ENCODE results near the gene C1orf21.

The C1orf21 gene

DNA sequence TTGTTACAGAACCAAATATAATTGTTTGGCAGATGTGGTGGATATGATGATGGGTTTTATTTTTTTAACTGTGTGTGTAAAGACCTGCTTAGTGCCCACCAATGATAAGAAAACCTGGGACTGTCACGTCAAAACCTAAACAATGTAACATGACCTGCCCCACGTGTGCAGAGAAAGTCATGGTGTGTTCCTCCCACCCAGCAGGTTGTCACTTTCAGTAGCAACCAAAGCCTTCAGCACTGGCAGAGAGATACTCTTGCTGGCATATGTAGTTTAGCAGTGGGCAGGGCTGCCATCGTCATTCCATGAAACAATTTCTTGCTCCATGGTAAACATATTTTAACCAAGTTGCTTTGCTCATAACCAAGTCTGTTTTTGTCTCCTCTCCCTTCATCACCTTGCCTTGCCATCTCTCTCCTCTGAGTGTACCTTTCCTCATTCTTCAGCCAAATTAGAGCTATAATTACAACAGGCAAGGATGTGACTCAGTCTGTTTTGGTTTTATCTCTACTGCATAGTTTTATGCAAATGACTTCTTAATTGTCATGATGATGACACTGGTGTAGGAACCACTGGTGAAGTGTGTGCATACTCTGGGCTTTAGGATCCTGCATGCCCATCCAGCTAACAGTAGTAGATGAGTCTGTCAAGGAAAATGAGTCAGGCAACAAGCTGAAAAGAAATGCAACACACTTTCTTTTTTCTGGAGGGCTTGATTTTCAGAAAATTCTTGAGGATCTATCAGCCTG, 217.5 kb downstream of the C1orf21 start:
- Histone ChIP-seq H3K79me2 (no peaks in the 10 kb centered on the region), H3K36me3 (ENCODE audit: control insufficient read depth, insufficient read depth, low read length) (no peaks in the 10 kb centered on the region), H3K4me3 (ENCODE audit: low read depth, low read length) (no peak overlapping the region), H3K9ac (no peak overlapping the region), H3K9me3 (ENCODE audit: control insufficient read depth, low read length) (no peaks in the 10 kb centered on the region), H3K4me1 (no peaks in the 10 kb centered on the region), H3K27ac (no peak overlapping the region), H3K4me2 (ENCODE audit: low read length) (no peak overlapping the region), H3K27me3 (ENCODE audit: control insufficient read depth, insufficient read depth, low read length) (no peaks in the 10 kb centered on the region), H2AFZ (no peak overlapping the region)
- TF ChIP-seq, protein P1, sequence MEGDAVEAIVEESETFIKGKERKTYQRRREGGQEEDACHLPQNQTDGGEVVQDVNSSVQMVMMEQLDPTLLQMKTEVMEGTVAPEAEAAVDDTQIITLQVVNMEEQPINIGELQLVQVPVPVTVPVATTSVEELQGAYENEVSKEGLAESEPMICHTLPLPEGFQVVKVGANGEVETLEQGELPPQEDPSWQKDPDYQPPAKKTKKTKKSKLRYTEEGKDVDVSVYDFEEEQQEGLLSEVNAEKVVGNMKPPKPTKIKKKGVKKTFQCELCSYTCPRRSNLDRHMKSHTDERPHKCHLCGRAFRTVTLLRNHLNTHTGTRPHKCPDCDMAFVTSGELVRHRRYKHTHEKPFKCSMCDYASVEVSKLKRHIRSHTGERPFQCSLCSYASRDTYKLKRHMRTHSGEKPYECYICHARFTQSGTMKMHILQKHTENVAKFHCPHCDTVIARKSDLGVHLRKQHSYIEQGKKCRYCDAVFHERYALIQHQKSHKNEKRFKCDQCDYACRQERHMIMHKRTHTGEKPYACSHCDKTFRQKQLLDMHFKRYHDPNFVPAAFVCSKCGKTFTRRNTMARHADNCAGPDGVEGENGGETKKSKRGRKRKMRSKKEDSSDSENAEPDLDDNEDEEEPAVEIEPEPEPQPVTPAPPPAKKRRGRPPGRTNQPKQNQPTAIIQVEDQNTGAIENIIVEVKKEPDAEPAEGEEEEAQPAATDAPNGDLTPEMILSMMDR (IDR thresholded peaks at IDR 0.05), result no peak

DNA sequence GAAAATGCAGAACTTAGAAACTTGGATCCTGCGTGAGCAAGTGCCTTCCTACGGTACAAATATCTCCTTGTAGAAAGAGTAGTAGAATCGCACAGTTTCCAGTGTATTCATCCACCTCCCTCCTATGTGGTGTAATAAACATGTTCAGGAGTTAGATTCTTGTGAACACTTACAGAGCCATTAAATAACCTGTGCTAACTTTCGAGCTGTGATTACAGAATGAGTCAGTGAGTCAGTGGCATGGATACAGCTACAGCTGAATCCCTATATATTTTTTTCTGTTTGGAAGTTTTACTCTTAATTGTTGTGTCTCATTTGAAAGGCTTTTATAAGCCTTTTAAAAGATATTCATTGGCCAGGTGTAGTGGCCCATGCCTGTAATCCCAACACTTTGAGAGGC, 219.1 kb downstream of the C1orf21 start:
- TF ChIP-seq, protein P1 (IDR thresholded peaks at IDR 0.05), result no peak
- Histone ChIP-seq H2AFZ (no peak overlapping the region), H3K9ac (no peak overlapping the region), H3K9me3 (ENCODE audit: control insufficient read depth, low read length) (no peaks in the 10 kb centered on the region), H3K27me3 (ENCODE audit: control insufficient read depth, insufficient read depth, low read length) (no peaks in the 10 kb centered on the region), H3K4me2 (ENCODE audit: low read length) (no peak overlapping the region), H3K36me3 (ENCODE audit: control insufficient read depth, insufficient read depth, low read length) (no peaks in the 10 kb centered on the region), H3K4me1 (no peaks in the 10 kb centered on the region), H3K27ac (no peak overlapping the region), H3K79me2 (no peaks in the 10 kb centered on the region), H3K4me3 (ENCODE audit: low read depth, low read length) (no peak overlapping the region)

DNA sequence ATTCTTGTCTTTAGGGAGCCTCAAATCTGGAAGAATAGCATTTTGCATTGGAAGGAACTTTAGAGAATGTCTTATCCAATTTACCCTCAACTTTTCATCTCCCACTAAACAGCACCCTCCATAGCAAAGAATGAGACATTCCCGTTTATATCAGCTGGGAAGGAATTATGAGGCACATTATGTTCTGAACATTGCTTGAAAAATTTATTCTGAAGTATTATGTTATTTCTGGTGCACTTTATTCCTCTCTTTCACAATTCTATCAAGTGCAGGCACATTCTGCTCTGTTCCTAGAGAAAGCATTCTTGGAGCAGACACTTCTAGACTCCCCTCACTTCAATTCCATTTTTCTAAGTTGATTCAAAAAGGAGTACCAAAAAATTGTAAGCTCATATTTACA, 220.0 kb downstream of the C1orf21 start:
- H3K36me3 ChIP-seq (ENCODE audit: control insufficient read depth, insufficient read depth, low read length), result no peaks in the 10 kb centered on the region
- TF ChIP-seq, protein P1 (IDR thresholded peaks at IDR 0.05), result no peak
- H3K27me3 ChIP-seq (ENCODE audit: control insufficient read depth, insufficient read depth, low read length), result no peaks in the 10 kb centered on the region
- H2AFZ ChIP-seq, result no peak overlapping the region
- H3K27ac ChIP-seq, result no peak overlapping the region
- no peak overlapping the region for H3K9ac ChIP-seq
- H3K4me1 ChIP-seq, result no peaks in the 10 kb centered on the region
- H3K9me3 ChIP-seq (ENCODE audit: control insufficient read depth, low read length), result no peaks in the 10 kb centered on the region
- no peaks in the 10 kb centered on the region for H3K79me2 ChIP-seq
- no peak overlapping the region for H3K4me3 ChIP-seq (ENCODE audit: low read depth, low read length)
- H3K4me2 ChIP-seq (ENCODE audit: low read length), result no peak overlapping the region

DNA sequence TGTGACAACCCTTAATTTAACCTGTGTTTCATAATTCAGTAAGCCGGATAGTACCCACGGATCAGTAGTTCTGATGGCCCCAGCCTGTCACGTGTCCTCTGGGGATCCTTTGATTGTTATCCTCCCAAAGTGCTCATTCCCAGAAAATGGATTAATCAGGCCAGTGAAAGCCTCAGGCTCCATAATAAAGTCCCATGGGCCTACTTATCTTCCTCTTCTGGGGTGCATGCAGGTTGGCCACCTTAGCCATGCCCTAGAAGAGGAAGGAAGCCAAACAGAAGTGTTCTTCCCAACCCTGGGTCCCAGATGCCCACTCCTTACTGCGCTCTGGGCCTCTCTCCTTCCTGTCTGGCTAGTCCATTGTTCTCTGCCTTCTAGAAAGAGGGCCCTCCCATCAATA, 221.8 kb downstream of the C1orf21 start:
- Histone ChIP-seq H3K27me3 (ENCODE audit: control insufficient read depth, insufficient read depth, low read length) (no peaks in the 10 kb centered on the region), H3K4me2 (ENCODE audit: low read length) (no peak overlapping the region), H3K36me3 (ENCODE audit: control insufficient read depth, insufficient read depth, low read length) (no peaks in the 10 kb centered on the region), H3K4me1 (no peaks in the 10 kb centered on the region), H3K79me2 (no peaks in the 10 kb centered on the region), H2AFZ (no peak overlapping the region), H3K9me3 (ENCODE audit: control insufficient read depth, low read length) (no peaks in the 10 kb centered on the region), H3K4me3 (ENCODE audit: low read depth, low read length) (no peak overlapping the region), H3K9ac (no peak overlapping the region), H3K27ac (no peak overlapping the region)
- TF ChIP-seq, protein P1 (IDR thresholded peaks at IDR 0.05), result no peak

DNA sequence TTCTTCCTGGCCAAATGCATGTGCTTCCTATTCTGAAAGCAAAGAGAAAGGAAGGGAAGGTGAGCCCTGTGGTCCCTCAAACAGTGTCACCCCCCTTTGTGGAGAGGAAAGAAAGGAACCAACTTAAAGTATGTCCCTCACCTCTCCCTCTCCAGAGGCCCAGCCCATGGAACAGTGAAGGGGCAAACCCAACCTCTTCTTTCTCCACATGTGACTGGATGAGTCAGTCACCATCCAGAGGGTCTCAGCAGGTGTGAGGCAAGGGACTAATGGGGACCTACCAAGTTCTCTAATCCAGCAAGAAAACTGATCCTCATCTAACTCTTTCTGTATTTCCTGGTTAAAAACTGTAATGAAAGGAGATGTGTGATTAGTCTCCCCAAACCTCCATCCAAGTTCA, 222.2 kb downstream of the C1orf21 start:
- no peak overlapping the region for H3K4me2 ChIP-seq (ENCODE audit: low read length)
- H3K36me3 ChIP-seq (ENCODE audit: control insufficient read depth, insufficient read depth, low read length), result no peaks in the 10 kb centered on the region
- no peaks in the 10 kb centered on the region for H3K27me3 ChIP-seq (ENCODE audit: control insufficient read depth, insufficient read depth, low read length)
- TF ChIP-seq, protein P1 (IDR thresholded peaks at IDR 0.05), result no peak
- no peaks in the 10 kb centered on the region for H3K4me1 ChIP-seq
- H3K79me2 ChIP-seq, result no peaks in the 10 kb centered on the region
- H3K4me3 ChIP-seq (ENCODE audit: low read depth, low read length), result no peak overlapping the region
- no peak overlapping the region for H2AFZ ChIP-seq
- H3K9ac ChIP-seq, result no peak overlapping the region
- no peak overlapping the region for H3K27ac ChIP-seq
- no peaks in the 10 kb centered on the region for H3K9me3 ChIP-seq (ENCODE audit: control insufficient read depth, low read length)

All from parathyroid adenoma (tissue), 2 donors.